GM23338 (cell line): ENCODE measurements around the gene YPEL3. TPM values are rescaled to one million over a fixed set of nuclear protein-coding genes. Genes with fewer than 3 reads are reported as not detected.

Experiments used
- ATAC-seq: fragments of 200-7000 bp; cut with Tn5 transposase; 3 replicates; pipeline ENCODE4 v1.9.1; 2020
- DNase-seq: peaks from one replicate; pipeline ENCODE4 v3.0.0-alpha.2; 2015; ENCODE audit warnings: low spot score
- H2AFZ ChIP-seq: fragments of 200-600 bp; sonication (generic); 2 replicates; pipeline ENCODE4 v1.8.0; 2016; ENCODE audit warnings: antibody characterized with exemption, mild to moderate bottlenecking, moderate library complexity
- H3F3A ChIP-seq: fragments of 200-600 bp; sonication (generic); replicated peaks from 2 replicates; pipeline ENCODE4 v1.8.0; 2017; ENCODE audit warnings: antibody characterized with exemption, mixed run types, low read depth
- H3K27ac ChIP-seq: fragments of 200-600 bp; sonication (generic); 2 replicates; pipeline ENCODE4 v1.6.1; 2016; ENCODE audit warnings: low read depth
- H3K27me3 ChIP-seq: fragments of 200-600 bp; sonication (generic); 2 replicates; pipeline ENCODE4 v1.8.0; 2016; ENCODE audit warnings: mild to moderate bottlenecking, mixed run types, moderate library complexity; ENCODE audit not compliant: insufficient read depth
- H3K36me3 ChIP-seq: fragments of 200-600 bp; sonication (generic); 2 replicates; pipeline ENCODE4 v1.8.0; 2016; ENCODE audit warnings: mild to moderate bottlenecking; ENCODE audit not compliant: insufficient read depth
- H3K4me1 ChIP-seq: fragments of 200-600 bp; sonication (generic); 2 replicates; pipeline ENCODE4 v1.8.0; 2016; ENCODE audit warnings: mild to moderate bottlenecking, moderate library complexity; ENCODE audit not compliant: insufficient read depth
- H3K4me2 ChIP-seq: fragments of 200-600 bp; sonication (generic); 2 replicates; pipeline ENCODE4 v1.7.1; 2017; ENCODE audit warnings: mixed run types
- H3K4me3 ChIP-seq: fragments of 200-600 bp; sonication (generic); 2 replicates; pipeline ENCODE4 v1.6.1; 2016; ENCODE audit warnings: mixed run types
- H3K79me2 ChIP-seq: fragments of 200-600 bp; sonication (generic); replicated peaks from 2 replicates; pipeline ENCODE4 v1.8.0; 2017; ENCODE audit warnings: mild to moderate bottlenecking; ENCODE audit not compliant: insufficient read depth
- H3K9me2 ChIP-seq: fragments of 200-600 bp; sonication (generic); 2 replicates; pipeline ENCODE4 v1.8.0; 2017; ENCODE audit not compliant: insufficient read depth
- H4K20me1 ChIP-seq: fragments of 200-600 bp; sonication (generic); replicated peaks from 2 replicates; pipeline ENCODE4 v1.8.0; 2017; ENCODE audit warnings: mild to moderate bottlenecking; ENCODE audit not compliant: insufficient read depth
- H3K27ac Mint-ChIP-seq: 2 replicates; pipeline ENCODE4 v1.8.0; 2020; ENCODE audit warnings: inconsistent platforms, mild to moderate bottlenecking, moderate library complexity, mixed read lengths
- H3K27me3 Mint-ChIP-seq: 3 replicates; pipeline ENCODE4 v1.8.0; 2022; ENCODE audit warnings: low read depth, mild to moderate bottlenecking, moderate library complexity, mixed read lengths, inconsistent platforms; ENCODE audit not compliant: insufficient read depth, poor library complexity
- H3K36me3 Mint-ChIP-seq: 3 replicates; pipeline ENCODE4 v1.8.0; 2021; ENCODE audit warnings: low read depth, mild to moderate bottlenecking, inconsistent platforms, moderate library complexity, mixed read lengths
- H3K4me1 Mint-ChIP-seq: 3 replicates; pipeline ENCODE4 v1.8.0; 2020; ENCODE audit warnings: mild to moderate bottlenecking, inconsistent platforms, mixed read lengths
- H3K4me3 Mint-ChIP-seq: 3 replicates; pipeline ENCODE4 v1.8.0; 2021; ENCODE audit warnings: moderate library complexity, mild to moderate bottlenecking, inconsistent platforms, mixed read lengths
- H3K9me3 Mint-ChIP-seq: 3 replicates; pipeline ENCODE4 v1.8.0; 2020; ENCODE audit warnings: moderate library complexity, mild to moderate bottlenecking, inconsistent platforms, mixed read lengths
- CREB1 ChIP-seq: fragments of 250-450 bp; sonication (Bioruptor Pico); IDR thresholded peaks from 2 replicates; pipeline ENCODE4 v1.5.0; 2020; ENCODE audit warnings: low read depth, mild to moderate bottlenecking, moderate library complexity
- EZH2phosphoT487 ChIP-seq: fragments of 200-600 bp; sonication (generic); IDR thresholded peaks from one replicate; pipeline ENCODE4 v1.8.1; 2018; ENCODE audit warnings: antibody characterized with exemption; ENCODE audit not compliant: unreplicated experiment
- NANOG ChIP-seq: IDR thresholded peaks from 2 replicates; pipeline ENCODE4 v1.6.1; 2016; ENCODE audit warnings: antibody characterized with exemption, borderline replicate concordance
- POLR2AphosphoS5 ChIP-seq: IDR thresholded peaks from 2 replicates; pipeline ENCODE4 v1.6.1; 2016; ENCODE audit warnings: antibody characterized with exemption, low read depth
- STAT1 ChIP-seq: IDR thresholded peaks from one replicate; pipeline ENCODE4 v1.6.1; 2016; ENCODE audit warnings: antibody characterized with exemption; ENCODE audit not compliant: unreplicated experiment
- ZNF114 ChIP-seq: fragments of 250-450 bp; sonication (Bioruptor Pico); IDR thresholded peaks from 2 replicates; pipeline ENCODE4 v1.5.0; 2020; ENCODE audit warnings: mild to moderate bottlenecking, moderate library complexity
- ZNF331 ChIP-seq: fragments of 250-450 bp; sonication (Bioruptor Pico); IDR thresholded peaks from 2 replicates; pipeline ENCODE4 v1.5.0; 2020; ENCODE audit warnings: low read depth, mild to moderate bottlenecking, moderate library complexity
- polyA plus RNA-seq: library from polyadenylated mRNA; unstranded; fragments of >200 nt; fragmentation: Nextera tagmentation; extraction: Ambion mirVana; gene quantifications from 2 replicates; pipeline ENCODE4 v1.2.1, GENCODE V29; 2016
- total RNA-seq: library from RNA; depleted of rRNA; stranded (reverse); fragments of >200 nt; shearing (Covaris generic); gene quantifications from 2 replicates; pipeline ENCODE4 v1.2.3, GENCODE V29; 2014
- TF ChIP-seq, protein P1 (sequence below), 2 experiments: fragments of 200-600 bp in 1 of 2; sonication (generic) in 1 of 2; conservative IDR thresholded peaks; 2 replicates each; pipeline versions ENCODE4 v1.5.1 to v1.6.1; 2016 to 2017; ENCODE audit warnings: antibody characterized with exemption in 2 of 2, low read depth in 2 of 2, mild to moderate bottlenecking in 2 of 2, moderate library complexity in 1 of 2
- TF ChIP-seq, protein P2 (sequence below): fragments of 250-450 bp; sonication (Bioruptor Pico); IDR thresholded peaks from 2 replicates; pipeline ENCODE4 v1.5.0; 2020; ENCODE audit warnings: mild to moderate bottlenecking, moderate library complexity
- TF ChIP-seq, protein P3 (sequence below): IDR thresholded peaks from 2 replicates; pipeline ENCODE4 v1.6.1; 2016; ENCODE audit warnings: antibody characterized with exemption

YPEL3 gene
- total and polyA plus RNA-seq, 2 experiments from 2014 or later, result 27.8 to 86.1 TPM

DNA sequence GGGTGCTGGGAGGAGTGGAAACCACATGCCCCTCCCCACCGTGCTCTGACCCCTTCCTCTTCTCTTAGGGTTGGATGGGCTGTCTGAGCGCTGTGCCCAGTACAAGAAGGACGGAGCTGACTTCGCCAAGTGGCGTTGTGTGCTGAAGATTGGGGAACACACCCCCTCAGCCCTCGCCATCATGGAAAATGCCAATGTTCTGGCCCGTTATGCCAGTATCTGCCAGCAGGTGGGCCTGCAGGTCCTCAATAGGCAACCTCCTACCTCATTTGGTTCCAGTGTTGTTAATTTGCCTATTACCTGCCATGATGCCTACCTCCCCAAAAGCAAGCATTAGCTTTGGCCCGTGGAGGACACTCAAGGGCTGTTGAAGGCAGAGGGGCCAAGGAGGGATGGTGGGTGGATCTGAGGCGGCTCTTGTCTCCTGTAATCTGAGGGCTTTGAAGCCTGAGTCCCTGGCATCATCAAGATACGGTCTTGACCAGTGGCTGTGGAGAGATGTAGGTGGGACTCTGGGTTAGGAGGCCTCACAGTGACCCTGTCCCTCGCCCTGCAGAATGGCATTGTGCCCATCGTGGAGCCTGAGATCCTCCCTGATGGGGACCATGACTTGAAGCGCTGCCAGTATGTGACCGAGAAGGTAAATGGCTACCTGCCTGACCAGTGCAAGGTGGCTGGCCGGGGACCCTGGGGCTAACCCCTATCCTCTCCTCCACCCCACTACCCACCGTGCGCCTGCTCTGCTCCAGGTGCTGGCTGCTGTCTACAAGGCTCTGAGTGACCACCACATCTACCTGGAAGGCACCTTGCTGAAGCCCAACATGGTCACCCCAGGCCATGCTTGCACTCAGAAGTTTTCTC lies 27.0 kb downstream of the YPEL3 start:
- peaks cover 4% of the 10 kb centered on the region; the same call in 1 of the 2 replicates for H3K4me1 ChIP-seq
- Mint-ChIP-seq H3K27ac (peak overlapping the region; percentile 66; the same call in 1 of the 2 replicates), H3K4me1 (peaks cover 13% of the 10 kb centered on the region), H3K4me3 (peak overlapping the region; percentile 47; the same call in 2 of the 3 replicates), H3K27me3 (peaks cover 23% of the 10 kb centered on the region), H3K36me3 (peaks cover 69% of the 10 kb centered on the region), H3K9me3 (no peaks in the 10 kb centered on the region)
- peaks cover 36% of the 10 kb centered on the region for H3K79me2 ChIP-seq
- H3K27me3 ChIP-seq, result no peaks in the 10 kb centered on the region
- H2AFZ ChIP-seq, result no peak overlapping the region
- H3K27ac ChIP-seq, result no peak overlapping the region; the same call in 1 of the 2 replicates
- H4K20me1 ChIP-seq, result peaks cover 42% of the 10 kb centered on the region
- TF ChIP-seq, protein P1, sequence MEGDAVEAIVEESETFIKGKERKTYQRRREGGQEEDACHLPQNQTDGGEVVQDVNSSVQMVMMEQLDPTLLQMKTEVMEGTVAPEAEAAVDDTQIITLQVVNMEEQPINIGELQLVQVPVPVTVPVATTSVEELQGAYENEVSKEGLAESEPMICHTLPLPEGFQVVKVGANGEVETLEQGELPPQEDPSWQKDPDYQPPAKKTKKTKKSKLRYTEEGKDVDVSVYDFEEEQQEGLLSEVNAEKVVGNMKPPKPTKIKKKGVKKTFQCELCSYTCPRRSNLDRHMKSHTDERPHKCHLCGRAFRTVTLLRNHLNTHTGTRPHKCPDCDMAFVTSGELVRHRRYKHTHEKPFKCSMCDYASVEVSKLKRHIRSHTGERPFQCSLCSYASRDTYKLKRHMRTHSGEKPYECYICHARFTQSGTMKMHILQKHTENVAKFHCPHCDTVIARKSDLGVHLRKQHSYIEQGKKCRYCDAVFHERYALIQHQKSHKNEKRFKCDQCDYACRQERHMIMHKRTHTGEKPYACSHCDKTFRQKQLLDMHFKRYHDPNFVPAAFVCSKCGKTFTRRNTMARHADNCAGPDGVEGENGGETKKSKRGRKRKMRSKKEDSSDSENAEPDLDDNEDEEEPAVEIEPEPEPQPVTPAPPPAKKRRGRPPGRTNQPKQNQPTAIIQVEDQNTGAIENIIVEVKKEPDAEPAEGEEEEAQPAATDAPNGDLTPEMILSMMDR (conservative IDR thresholded peaks at IDR 0.05; ENCODE audit: low read depth in 2 of 2), result peak; percentile 46
- TF ChIP-seq EZH2phosphoT487, result no peak
- peaks cover 67% of the 10 kb centered on the region for H3F3A ChIP-seq
- peak; percentile 57 for DNase-seq
- no peaks in the 10 kb centered on the region for H3K9me2 ChIP-seq
- no peak overlapping the region for H3K4me3 ChIP-seq
- peaks cover 33% of the 10 kb centered on the region for H3K36me3 ChIP-seq
- no peak for ATAC-seq
- H3K4me2 ChIP-seq, result no peak overlapping the region

DNA sequence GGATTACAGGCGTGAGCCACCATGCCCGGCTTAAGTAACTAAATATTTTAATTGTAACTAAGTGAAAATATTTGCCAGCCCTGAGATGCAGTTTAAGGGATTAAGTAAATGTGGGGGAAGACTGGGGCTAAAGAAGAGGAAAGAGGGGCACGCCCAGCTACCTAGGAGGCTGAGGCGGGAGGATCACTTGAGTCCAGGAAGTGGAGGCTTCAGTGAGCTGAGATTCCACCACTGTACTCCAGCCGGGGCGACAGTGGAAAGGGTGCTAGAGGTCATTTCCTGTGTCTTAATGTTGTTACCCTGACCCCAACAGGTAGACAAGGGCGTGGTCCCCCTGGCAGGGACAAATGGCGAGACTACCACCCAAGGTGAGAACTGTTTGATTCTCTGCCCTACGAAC lies 27.7 kb downstream of the YPEL3 start:
- no peak for ATAC-seq
- H3K27me3 ChIP-seq, result no peaks in the 10 kb centered on the region
- TF ChIP-seq POLR2AphosphoS5 (no peak), EZH2phosphoT487 (no peak), NANOG (no peak), STAT1 (no peak), ZNF114 (CRISPR knock-in tag) (no peak), CREB1 (no peak), ZNF331 (CRISPR knock-in tag) (no peak)
- TF ChIP-seq, protein P2, sequence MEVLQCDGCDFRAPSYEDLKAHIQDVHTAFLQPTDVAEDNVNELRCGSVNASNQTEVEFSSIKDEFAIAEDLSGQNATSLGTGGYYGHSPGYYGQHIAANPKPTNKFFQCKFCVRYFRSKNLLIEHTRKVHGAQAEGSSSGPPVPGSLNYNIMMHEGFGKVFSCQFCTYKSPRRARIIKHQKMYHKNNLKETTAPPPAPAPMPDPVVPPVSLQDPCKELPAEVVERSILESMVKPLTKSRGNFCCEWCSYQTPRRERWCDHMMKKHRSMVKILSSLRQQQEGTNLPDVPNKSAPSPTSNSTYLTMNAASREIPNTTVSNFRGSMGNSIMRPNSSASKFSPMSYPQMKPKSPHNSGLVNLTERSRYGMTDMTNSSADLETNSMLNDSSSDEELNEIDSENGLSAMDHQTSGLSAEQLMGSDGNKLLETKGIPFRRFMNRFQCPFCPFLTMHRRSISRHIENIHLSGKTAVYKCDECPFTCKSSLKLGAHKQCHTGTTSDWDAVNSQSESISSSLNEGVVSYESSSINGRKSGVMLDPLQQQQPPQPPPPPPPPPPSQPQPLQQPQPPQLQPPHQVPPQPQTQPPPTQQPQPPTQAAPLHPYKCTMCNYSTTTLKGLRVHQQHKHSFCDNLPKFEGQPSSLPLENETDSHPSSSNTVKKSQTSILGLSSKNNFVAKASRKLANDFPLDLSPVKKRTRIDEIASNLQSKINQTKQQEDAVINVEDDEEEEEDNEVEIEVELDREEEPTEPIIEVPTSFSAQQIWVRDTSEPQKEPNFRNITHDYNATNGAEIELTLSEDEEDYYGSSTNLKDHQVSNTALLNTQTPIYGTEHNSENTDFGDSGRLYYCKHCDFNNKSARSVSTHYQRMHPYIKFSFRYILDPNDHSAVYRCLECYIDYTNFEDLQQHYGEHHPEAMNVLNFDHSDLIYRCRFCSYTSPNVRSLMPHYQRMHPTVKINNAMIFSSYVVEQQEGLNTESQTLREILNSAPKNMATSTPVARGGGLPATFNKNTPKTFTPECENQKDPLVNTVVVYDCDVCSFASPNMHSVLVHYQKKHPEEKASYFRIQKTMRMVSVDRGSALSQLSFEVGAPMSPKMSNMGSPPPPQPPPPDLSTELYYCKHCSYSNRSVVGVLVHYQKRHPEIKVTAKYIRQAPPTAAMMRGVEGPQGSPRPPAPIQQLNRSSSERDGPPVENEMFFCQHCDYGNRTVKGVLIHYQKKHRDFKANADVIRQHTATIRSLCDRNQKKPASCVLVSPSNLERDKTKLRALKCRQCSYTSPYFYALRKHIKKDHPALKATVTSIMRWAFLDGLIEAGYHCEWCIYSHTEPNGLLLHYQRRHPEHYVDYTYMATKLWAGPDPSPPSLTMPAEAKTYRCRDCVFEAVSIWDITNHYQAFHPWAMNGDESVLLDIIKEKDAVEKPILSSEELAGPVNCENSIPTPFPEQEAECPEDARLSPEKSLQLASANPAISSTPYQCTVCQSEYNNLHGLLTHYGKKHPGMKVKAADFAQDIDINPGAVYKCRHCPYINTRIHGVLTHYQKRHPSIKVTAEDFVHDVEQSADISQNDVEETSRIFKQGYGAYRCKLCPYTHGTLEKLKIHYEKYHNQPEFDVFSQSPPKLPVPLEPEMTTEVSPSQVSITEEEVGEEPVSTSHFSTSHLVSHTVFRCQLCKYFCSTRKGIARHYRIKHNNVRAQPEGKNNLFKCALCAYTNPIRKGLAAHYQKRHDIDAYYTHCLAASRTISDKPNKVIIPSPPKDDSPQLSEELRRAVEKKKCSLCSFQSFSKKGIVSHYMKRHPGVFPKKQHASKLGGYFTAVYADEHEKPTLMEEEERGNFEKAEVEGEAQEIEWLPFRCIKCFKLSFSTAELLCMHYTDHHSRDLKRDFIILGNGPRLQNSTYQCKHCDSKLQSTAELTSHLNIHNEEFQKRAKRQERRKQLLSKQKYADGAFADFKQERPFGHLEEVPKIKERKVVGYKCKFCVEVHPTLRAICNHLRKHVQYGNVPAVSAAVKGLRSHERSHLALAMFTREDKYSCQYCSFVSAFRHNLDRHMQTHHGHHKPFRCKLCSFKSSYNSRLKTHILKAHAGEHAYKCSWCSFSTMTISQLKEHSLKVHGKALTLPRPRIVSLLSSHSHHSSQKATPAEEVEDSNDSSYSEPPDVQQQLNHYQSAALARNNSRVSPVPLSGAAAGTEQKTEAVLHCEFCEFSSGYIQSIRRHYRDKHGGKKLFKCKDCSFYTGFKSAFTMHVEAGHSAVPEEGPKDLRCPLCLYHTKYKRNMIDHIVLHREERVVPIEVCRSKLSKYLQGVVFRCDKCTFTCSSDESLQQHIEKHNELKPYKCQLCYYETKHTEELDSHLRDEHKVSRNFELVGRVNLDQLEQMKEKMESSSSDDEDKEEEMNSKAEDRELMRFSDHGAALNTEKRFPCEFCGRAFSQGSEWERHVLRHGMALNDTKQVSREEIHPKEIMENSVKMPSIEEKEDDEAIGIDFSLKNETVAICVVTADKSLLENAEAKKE (CRISPR knock-in tag), result no peak
- TF ChIP-seq, protein P3, sequence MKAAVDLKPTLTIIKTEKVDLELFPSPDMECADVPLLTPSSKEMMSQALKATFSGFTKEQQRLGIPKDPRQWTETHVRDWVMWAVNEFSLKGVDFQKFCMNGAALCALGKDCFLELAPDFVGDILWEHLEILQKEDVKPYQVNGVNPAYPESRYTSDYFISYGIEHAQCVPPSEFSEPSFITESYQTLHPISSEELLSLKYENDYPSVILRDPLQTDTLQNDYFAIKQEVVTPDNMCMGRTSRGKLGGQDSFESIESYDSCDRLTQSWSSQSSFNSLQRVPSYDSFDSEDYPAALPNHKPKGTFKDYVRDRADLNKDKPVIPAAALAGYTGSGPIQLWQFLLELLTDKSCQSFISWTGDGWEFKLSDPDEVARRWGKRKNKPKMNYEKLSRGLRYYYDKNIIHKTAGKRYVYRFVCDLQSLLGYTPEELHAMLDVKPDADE, result no peak

More for the DNA sequence above, 27.7 kb downstream of the YPEL3 start:
- H3K4me1 ChIP-seq, result peaks cover 7% of the 10 kb centered on the region
- no peak overlapping the region; the same call in 1 of the 2 replicates for H3K27ac ChIP-seq
- no peak overlapping the region for H2AFZ ChIP-seq
- peaks cover 33% of the 10 kb centered on the region for H3K36me3 ChIP-seq
- H3F3A ChIP-seq, result peaks cover 69% of the 10 kb centered on the region
- DNase-seq, result no peak
- H3K4me1 Mint-ChIP-seq, result peaks cover 18% of the 10 kb centered on the region
- no peaks in the 10 kb centered on the region for H3K9me2 ChIP-seq
- no peak overlapping the region for H3K4me2 ChIP-seq
- H3K4me3 Mint-ChIP-seq, result peak overlapping the region; percentile 47; the same call in 2 of the 3 replicates
- H3K79me2 ChIP-seq, result peaks cover 36% of the 10 kb centered on the region
- H3K27me3 Mint-ChIP-seq, result peaks cover 23% of the 10 kb centered on the region
- peaks cover 42% of the 10 kb centered on the region for H4K20me1 ChIP-seq
- H3K36me3 Mint-ChIP-seq, result peaks cover 67% of the 10 kb centered on the region
- H3K27ac Mint-ChIP-seq, result no peak overlapping the region
- H3K9me3 Mint-ChIP-seq, result no peaks in the 10 kb centered on the region
- H3K4me3 ChIP-seq, result no peak overlapping the region
